ELF-1 (cell line): ENCODE data around the gene AKIRIN2.

Experiments used
- DNase-seq: peaks from one replicate; pipeline ENCODE4 v3.0.0-alpha.2; 2016; ENCODE audit warnings: low read depth, low spot score

AKIRIN2 gene

GRCh38 chr6:87655824-87656223, 46.2 kb downstream of the AKIRIN2 start:
- DNase-seq = no peak

GRCh38 chr6:87654875-87655454, 47.1 kb downstream of the AKIRIN2 start:
- no peak for DNase-seq

GRCh38 chr6:87654122-87654521, 47.9 kb downstream of the AKIRIN2 start:
- no peak for DNase-seq

- no peak for DNase-seq
Observed at GRCh38 chr6:87653074-87653962, 48.7 kb downstream of the AKIRIN2 start.

GRCh38 chr6:87645080-87645479, 57.0 kb downstream of the AKIRIN2 start:
- DNase-seq = no peak

GRCh38 chr6:87641065-87641692, 60.9 kb downstream of the AKIRIN2 start:
- DNase-seq = no peak

- peak; percentile 3 for DNase-seq
Observed at GRCh38 chr6:87639373-87639772, 62.7 kb downstream of the AKIRIN2 start.

GRCh38 chr6:87637106-87637505, 64.9 kb downstream of the AKIRIN2 start:
- no peak for DNase-seq

- DNase-seq = no peak
Observed at GRCh38 chr6:87636315-87636714, 65.7 kb downstream of the AKIRIN2 start.

- no peak for DNase-seq
Observed at GRCh38 chr6:87633851-87634250, 68.2 kb downstream of the AKIRIN2 start.

- DNase-seq = no peak
Observed at GRCh38 chr6:87630746-87631145, 71.3 kb downstream of the AKIRIN2 start.

- DNase-seq = no peak
Observed at GRCh38 chr6:87628881-87629280, 73.2 kb downstream of the AKIRIN2 start.

- DNase-seq = no peak
Observed at GRCh38 chr6:87628424-87628823, 73.6 kb downstream of the AKIRIN2 start.
